SU-DHL-6 (cell line): ENCODE results near the gene GPRC5B.

Experiments
- H2AFZ ChIP-seq: fragments of 200-600 bp; sonication (generic); 2 replicates; pipeline ENCODE4 v1.6.1; 2014; ENCODE audit warnings: low read depth, mild to moderate bottlenecking, moderate library complexity, mixed read lengths, antibody characterized with exemption, low read length; ENCODE audit not compliant: severe bottlenecking
- H3F3A ChIP-seq: fragments of 200-600 bp; shearing (Covaris generic); 2 replicates; pipeline ENCODE4 v1.6.0; 2016; ENCODE audit warnings: antibody characterized with exemption, mild to moderate bottlenecking; ENCODE audit not compliant: insufficient read depth
- H3K27ac ChIP-seq: fragments of 200-600 bp; sonication (generic); 2 replicates; pipeline ENCODE4 v1.5.1; 2016; ENCODE audit warnings: low read depth, mild to moderate bottlenecking, low read length, moderate library complexity, mixed read lengths
- H3K27me3 ChIP-seq: fragments of 200-600 bp; sonication (generic), shearing (Covaris generic); 2 replicates; pipeline ENCODE4 v1.6.0; 2014; ENCODE audit warnings: mild to moderate bottlenecking, low read length
- H3K36me3 ChIP-seq: fragments of 200-600 bp; sonication (generic); 2 replicates; pipeline ENCODE4 v1.6.1; 2014; ENCODE audit warnings: mild to moderate bottlenecking, low read length, mixed read lengths
- H3K4me2 ChIP-seq: fragments of 300-600, 200-600 bp; shearing (Covaris generic), sonication (generic); 2 replicates; pipeline ENCODE4 v1.6.0; 2014; ENCODE audit warnings: low read length, low read depth, mild to moderate bottlenecking; ENCODE audit not compliant: poor library complexity, severe bottlenecking
- H3K4me3 ChIP-seq: fragments of 200-600 bp; sonication (generic); 2 replicates; pipeline ENCODE4 v1.5.1; 2014; ENCODE audit warnings: antibody characterized with exemption, low read length, mild to moderate bottlenecking, mixed read lengths; ENCODE audit not compliant: insufficient read depth, poor library complexity, severe bottlenecking
- H3K79me2 ChIP-seq: fragments of 200-600 bp; sonication (generic); 2 replicates; pipeline ENCODE4 v1.6.1; 2014; ENCODE audit warnings: mild to moderate bottlenecking, low read length, moderate library complexity; ENCODE audit not compliant: insufficient read depth
- H3K9ac ChIP-seq: fragments of 200-600 bp; sonication (generic); 2 replicates; pipeline ENCODE4 v1.7.0; 2014; ENCODE audit warnings: mild to moderate bottlenecking, low read length
- H3K9me2 ChIP-seq: fragments of 200-600 bp; sonication (generic); replicated peaks from 2 replicates; pipeline ENCODE4 v1.6.1; 2014; ENCODE audit warnings: low read length; ENCODE audit not compliant: insufficient read depth
- H3K9me3 ChIP-seq: fragments of 200-600 bp; sonication (generic); 2 replicates; pipeline ENCODE4 v1.6.1; 2014; ENCODE audit warnings: low read length, mixed read lengths; ENCODE audit not compliant: insufficient read depth
- H4K20me1 ChIP-seq: fragments of 200-600 bp; sonication (generic); 2 replicates; pipeline ENCODE4 v1.6.1; 2014; ENCODE audit warnings: low read depth, mild to moderate bottlenecking, antibody characterized with exemption, low read length, moderate library complexity, mixed read lengths
- EZH2phosphoT487 ChIP-seq: fragments of 200-600 bp; sonication (generic), shearing (Covaris generic); conservative IDR thresholded peaks from 2 replicates; pipeline ENCODE4 v1.6.1; 2018; ENCODE audit warnings: mild to moderate bottlenecking, antibody characterized with exemption, low read length, moderate library complexity, mixed read lengths
- TF ChIP-seq, protein P1 (sequence below): fragments of 200-600 bp; sonication (generic); IDR thresholded peaks from one replicate; pipeline ENCODE4 v1.5.1; 2017; ENCODE audit warnings: antibody characterized with exemption, mild to moderate bottlenecking, low read length, moderate library complexity; ENCODE audit not compliant: insufficient read depth, poor library complexity, severe bottlenecking

GPRC5B gene

DNA sequence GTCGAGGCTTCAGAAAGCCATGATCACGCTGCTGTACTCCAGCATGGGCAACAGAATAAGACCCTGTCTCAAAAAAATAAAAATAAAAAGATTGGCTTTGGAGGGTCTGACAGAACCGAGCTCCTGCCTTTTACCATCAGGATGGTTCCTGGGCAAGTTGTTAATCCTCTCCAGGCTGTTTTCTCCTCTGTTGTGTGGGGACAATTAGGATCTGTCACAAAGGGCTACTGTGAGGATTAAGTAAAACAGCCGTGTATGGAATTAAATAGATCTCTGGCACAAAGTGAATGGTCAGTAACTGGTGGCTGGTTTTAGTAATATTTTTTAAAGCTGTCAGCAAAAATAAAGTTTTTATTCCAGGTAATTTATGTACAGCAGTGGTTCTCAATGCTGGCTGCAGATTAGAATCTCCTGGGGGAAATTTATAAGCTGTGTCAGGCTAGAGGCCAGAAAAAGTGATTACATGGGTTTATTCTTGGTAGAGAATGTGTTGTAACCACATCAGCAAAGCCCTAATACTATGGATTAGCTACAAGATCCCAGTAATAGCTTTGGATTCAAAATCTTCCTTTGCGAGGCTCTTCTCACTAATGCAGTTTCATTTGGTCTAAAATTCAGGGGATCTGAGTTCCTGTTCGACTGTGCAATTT, 47.2 kb downstream of the GPRC5B start:
- H3K9me2 ChIP-seq: no peaks in the 10 kb centered on the region
- no peak for TF ChIP-seq EZH2phosphoT487
- TF ChIP-seq, protein P1, sequence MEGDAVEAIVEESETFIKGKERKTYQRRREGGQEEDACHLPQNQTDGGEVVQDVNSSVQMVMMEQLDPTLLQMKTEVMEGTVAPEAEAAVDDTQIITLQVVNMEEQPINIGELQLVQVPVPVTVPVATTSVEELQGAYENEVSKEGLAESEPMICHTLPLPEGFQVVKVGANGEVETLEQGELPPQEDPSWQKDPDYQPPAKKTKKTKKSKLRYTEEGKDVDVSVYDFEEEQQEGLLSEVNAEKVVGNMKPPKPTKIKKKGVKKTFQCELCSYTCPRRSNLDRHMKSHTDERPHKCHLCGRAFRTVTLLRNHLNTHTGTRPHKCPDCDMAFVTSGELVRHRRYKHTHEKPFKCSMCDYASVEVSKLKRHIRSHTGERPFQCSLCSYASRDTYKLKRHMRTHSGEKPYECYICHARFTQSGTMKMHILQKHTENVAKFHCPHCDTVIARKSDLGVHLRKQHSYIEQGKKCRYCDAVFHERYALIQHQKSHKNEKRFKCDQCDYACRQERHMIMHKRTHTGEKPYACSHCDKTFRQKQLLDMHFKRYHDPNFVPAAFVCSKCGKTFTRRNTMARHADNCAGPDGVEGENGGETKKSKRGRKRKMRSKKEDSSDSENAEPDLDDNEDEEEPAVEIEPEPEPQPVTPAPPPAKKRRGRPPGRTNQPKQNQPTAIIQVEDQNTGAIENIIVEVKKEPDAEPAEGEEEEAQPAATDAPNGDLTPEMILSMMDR: no peak
- H3K36me3 ChIP-seq: no peaks in the 10 kb centered on the region
- H3K9me3 ChIP-seq: no peaks in the 10 kb centered on the region
- H3K27ac ChIP-seq: no peak overlapping the region
- no peak overlapping the region for H3K4me3 ChIP-seq
- H2AFZ ChIP-seq: no peak overlapping the region
- no peak overlapping the region for H3K9ac ChIP-seq
- no peaks in the 10 kb centered on the region for H4K20me1 ChIP-seq
- no peaks in the 10 kb centered on the region for H3K27me3 ChIP-seq
- H3K4me2 ChIP-seq: no peak overlapping the region
- H3F3A ChIP-seq: no peaks in the 10 kb centered on the region
- no peaks in the 10 kb centered on the region for H3K79me2 ChIP-seq

DNA sequence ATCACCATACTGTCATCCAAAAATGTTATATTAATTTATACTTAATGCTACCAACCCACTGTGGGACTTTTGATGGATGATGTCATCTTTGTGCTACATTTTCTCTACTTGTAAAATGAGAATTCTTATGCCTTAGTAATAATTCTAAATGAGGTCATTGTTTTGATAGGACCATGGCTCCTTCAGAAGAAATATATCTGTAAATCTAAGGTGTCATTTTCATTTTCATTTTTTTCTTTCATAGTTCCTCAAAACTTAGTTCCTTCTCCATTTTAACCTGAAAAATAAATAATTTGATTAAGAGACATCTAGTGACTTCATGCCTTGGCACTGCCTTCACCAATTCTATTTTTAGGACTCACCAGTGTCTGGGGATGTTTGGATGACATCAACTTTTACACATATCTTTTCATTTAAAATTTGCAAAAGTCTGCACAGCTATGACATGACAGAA, 48.7 kb downstream of the GPRC5B start:
- H3F3A ChIP-seq: no peaks in the 10 kb centered on the region
- no peak overlapping the region for H3K4me3 ChIP-seq
- H3K9me3 ChIP-seq: no peaks in the 10 kb centered on the region
- H3K4me2 ChIP-seq: no peak overlapping the region
- H3K79me2 ChIP-seq: no peaks in the 10 kb centered on the region
- TF ChIP-seq, protein P1: no peak
- no peak for TF ChIP-seq EZH2phosphoT487
- no peak overlapping the region for H3K27ac ChIP-seq
- H3K9ac ChIP-seq: no peak overlapping the region
- no peaks in the 10 kb centered on the region for H4K20me1 ChIP-seq
- H2AFZ ChIP-seq: no peak overlapping the region
- no peaks in the 10 kb centered on the region for H3K36me3 ChIP-seq
- no peaks in the 10 kb centered on the region for H3K27me3 ChIP-seq
- no peaks in the 10 kb centered on the region for H3K9me2 ChIP-seq

DNA sequence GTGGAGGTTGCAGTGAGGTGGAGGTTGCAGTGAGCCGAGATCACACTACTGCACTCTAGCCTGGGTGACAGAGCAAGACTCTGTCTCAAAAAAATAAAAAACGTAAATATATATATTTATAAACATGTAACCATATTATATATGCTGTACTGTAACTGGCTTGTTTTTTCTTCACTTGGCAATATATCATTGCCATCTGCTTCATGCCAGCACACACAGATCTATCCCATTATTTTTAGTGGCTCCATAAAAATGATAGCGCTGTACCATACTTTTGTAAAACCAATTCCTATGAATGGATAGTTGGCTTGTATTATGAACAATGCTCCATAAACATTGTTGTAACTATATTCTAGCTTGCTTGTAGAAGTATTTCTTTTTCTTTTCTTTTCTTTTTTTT, 49.5 kb downstream of the GPRC5B start:
- no peaks in the 10 kb centered on the region for H3K27me3 ChIP-seq
- H3K9me3 ChIP-seq: no peaks in the 10 kb centered on the region
- no peaks in the 10 kb centered on the region for H3K9me2 ChIP-seq
- H4K20me1 ChIP-seq: no peaks in the 10 kb centered on the region
- no peak overlapping the region for H3K4me3 ChIP-seq
- H3F3A ChIP-seq: no peaks in the 10 kb centered on the region
- H3K27ac ChIP-seq: no peak overlapping the region
- no peak overlapping the region for H2AFZ ChIP-seq
- H3K79me2 ChIP-seq: no peaks in the 10 kb centered on the region
- H3K9ac ChIP-seq: no peak overlapping the region
- TF ChIP-seq, protein P1: no peak
- no peak for TF ChIP-seq EZH2phosphoT487
- H3K36me3 ChIP-seq: no peaks in the 10 kb centered on the region
- H3K4me2 ChIP-seq: no peak overlapping the region
